HepG2 (cell line): ENCODE measurements around the gene B9D2. TPM values are rescaled to one million over a fixed set of nuclear protein-coding genes. Genes with fewer than 3 reads are reported as not detected.

Source experiments
- CBX1 ChIP-seq: IDR thresholded peaks from one replicate; pipeline ENCODE4 v1.6.1; 2016; ENCODE audit warnings: antibody characterized with exemption, low read depth
- CENPT ChIP-seq: sonication (generic); formaldehyde crosslinking; IDR thresholded peaks from 2 replicates; pipeline ENCODE4 v1.8.0; 2022; ENCODE audit warnings: low read depth, mild to moderate bottlenecking, moderate library complexity, missing genetic modification reagents
- FOXK2 ChIP-seq: fragments of 450-650 bp; IDR thresholded peaks from 2 replicates; pipeline ENCODE4 v1.6.1; 2016
- KLF13 ChIP-seq: sonication (generic); formaldehyde crosslinking; IDR thresholded peaks from 2 replicates; pipeline ENCODE4 v1.4.0; 2020; ENCODE audit warnings: mild to moderate bottlenecking, missing genetic modification reagents
- PAF1 ChIP-seq: IDR thresholded peaks from 2 replicates; pipeline ENCODE4 v1.6.1; 2016; ENCODE audit warnings: missing genetic modification reagents, missing compliant biosample characterization
- PAX8 ChIP-seq: sonication (generic); formaldehyde crosslinking; IDR thresholded peaks from 2 replicates; pipeline ENCODE4 v1.8.0; 2022; ENCODE audit warnings: mild to moderate bottlenecking, missing genetic modification reagents, borderline replicate concordance
- PCBP1 ChIP-seq: fragments of 200-400 bp; formaldehyde crosslinking; IDR thresholded peaks from 2 replicates; pipeline ENCODE4 v1.6.1; 2017; ENCODE audit warnings: mild to moderate bottlenecking, low read depth, low read length, borderline replicate concordance
- SMAD3 ChIP-seq: sonication (generic); formaldehyde crosslinking; IDR thresholded peaks from 2 replicates; pipeline ENCODE4 v1.4.0; 2020; ENCODE audit warnings: missing genetic modification reagents
- ZFP1 ChIP-seq: IDR thresholded peaks from 2 replicates; pipeline ENCODE4 v1.6.1; 2016
- ZNF549 ChIP-seq: sonication (generic); formaldehyde crosslinking; IDR thresholded peaks from 2 replicates; pipeline ENCODE4 v1.5.0; 2020; ENCODE audit warnings: missing genetic modification reagents
- ZNF569 ChIP-seq: sonication (generic); formaldehyde crosslinking; IDR thresholded peaks from 2 replicates; pipeline ENCODE4 v1.5.0; 2020; ENCODE audit warnings: mild to moderate bottlenecking, missing genetic modification reagents, moderate library complexity, borderline replicate concordance
- ZNF607 ChIP-seq: sonication (generic); formaldehyde crosslinking; IDR thresholded peaks from 2 replicates; pipeline ENCODE4 v1.5.1; 2020; ENCODE audit warnings: missing genetic modification reagents, mild to moderate bottlenecking, borderline replicate concordance
- ZNF768 ChIP-seq: sonication (generic); formaldehyde crosslinking; IDR thresholded peaks from 2 replicates; pipeline ENCODE4 v1.4.0; 2020; ENCODE audit warnings: missing genetic modification reagents
- ZNF850 ChIP-seq: sonication (generic); formaldehyde crosslinking; conservative IDR thresholded peaks from 2 replicates; pipeline ENCODE4 v1.9.0; 2021; ENCODE audit warnings: mild to moderate bottlenecking, missing genetic modification reagents
- polyA plus RNA-seq, 8 experiments: library from polyadenylated mRNA; depleted of rRNA in 3 of 8; stranded (reverse) in 7 of 8; unstranded in 1 of 8; fragments of >200 nt; fragmentation: Illumina TruSeq in 4 of 8; extraction: Trizol in 4 of 8; gene quantifications; 2 replicates each; pipeline versions ENCODE4 v1.2.1 to v1.2.3, GENCODE V29; 2011 to 2016; ENCODE audit warnings: low read depth in 4 of 8, missing spikeins in 1 of 8, mixed read lengths in 1 of 8; ENCODE audit not compliant: insufficient read depth in 1 of 8
- total RNA-seq, 5 experiments: library from RNA; depleted of rRNA; stranded (reverse); fragments of >200 nt; fragmentation: Illumina TruSeq; extraction: Trizol; gene quantifications; 2 replicates each; pipeline ENCODE4 v1.2.3, GENCODE V29; 2016; ENCODE audit warnings: low read depth in 1 of 5
- TF ChIP-seq, protein P1 (sequence below): sonication (generic); formaldehyde crosslinking; IDR thresholded peaks from 2 replicates; pipeline ENCODE4 v1.5.1; 2020; ENCODE audit warnings: missing genetic modification reagents, mild to moderate bottlenecking, borderline replicate concordance
- TF ChIP-seq, protein P2 (sequence below): sonication (generic); formaldehyde crosslinking; IDR thresholded peaks from 2 replicates; pipeline ENCODE4 v1.5.0; 2020; ENCODE audit warnings: missing genetic modification reagents
- TF ChIP-seq, protein P3 (sequence below): sonication (generic); formaldehyde crosslinking; IDR thresholded peaks from 2 replicates; pipeline ENCODE4 v1.5.0; 2020; ENCODE audit warnings: mild to moderate bottlenecking, missing genetic modification reagents
- TF ChIP-seq, protein P4 (sequence below): sonication (generic); formaldehyde crosslinking; IDR thresholded peaks from 2 replicates; pipeline ENCODE4 v1.8.0; 2022; ENCODE audit warnings: mild to moderate bottlenecking, missing genetic modification reagents, moderate library complexity
- TF ChIP-seq, protein P5 (sequence below): IDR thresholded peaks from 2 replicates; pipeline ENCODE4 v1.6.1; 2012; ENCODE audit warnings: low read depth, low read length, improper control_type of control experiment

B9D2 gene
- total and polyA plus RNA-seq, 2 of the 13 experiments (the other 11 are each of a cell fraction or from before 2014, with no cell fraction given) = 3.1 to 4.4 TPM

DNA sequence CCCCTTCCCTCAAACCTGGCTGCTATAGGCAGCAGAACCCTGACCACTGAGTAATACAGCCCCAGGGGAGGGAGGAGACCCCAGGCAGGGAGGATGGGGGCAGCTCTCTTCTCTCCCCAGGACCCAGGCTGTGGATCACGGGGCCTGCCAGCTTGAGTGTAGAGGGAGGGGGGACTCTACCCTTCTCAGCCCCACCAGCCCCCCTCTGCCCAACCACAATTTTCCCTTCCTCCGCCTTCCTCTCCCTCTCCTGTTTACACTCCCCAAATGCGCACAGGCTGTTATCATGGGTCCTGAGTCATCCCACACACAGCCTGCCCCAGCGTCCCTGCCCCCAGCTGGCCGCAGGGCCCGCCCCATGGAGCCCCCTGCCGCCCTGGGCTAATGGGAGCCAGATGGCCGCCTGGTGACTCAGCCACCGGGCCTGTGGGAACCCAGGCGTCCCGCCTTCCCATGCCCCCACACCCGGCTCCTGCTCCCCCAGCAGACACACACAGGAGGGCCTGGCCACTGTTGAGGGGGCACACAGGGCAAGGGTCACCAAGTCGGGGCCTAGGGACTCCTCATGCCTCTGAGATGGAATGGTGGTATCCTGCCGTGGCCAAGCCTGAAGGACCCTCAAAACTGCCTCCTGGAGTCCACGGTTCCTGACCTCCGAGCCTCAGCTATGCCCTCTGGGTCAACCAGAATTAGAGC is 40.4 kb downstream of the B9D2 start (continued):
- TF ChIP-seq SMAD3 (CRISPR knock-in tag) (no peak), ZNF850 (no peak), PAX8 (no peak), ZNF569 (CRISPR knock-in tag) (no peak), ZFP1 (CRISPR knock-in tag) (no peak), CENPT (no peak), KLF13 (CRISPR knock-in tag) (no peak), ZNF768 (CRISPR knock-in tag) (no peak), ZNF549 (CRISPR knock-in tag) (no peak), ZNF607 (CRISPR knock-in tag) (no peak), FOXK2 (peak; percentile 80; the same call in 1 of the 2 replicates), PCBP1 (no peak), PAF1 (CRISPR knock-in tag) (peak; percentile 78; the same call in 1 of the 2 replicates), CBX1 (peak; percentile 39)
- TF ChIP-seq, protein P1, sequence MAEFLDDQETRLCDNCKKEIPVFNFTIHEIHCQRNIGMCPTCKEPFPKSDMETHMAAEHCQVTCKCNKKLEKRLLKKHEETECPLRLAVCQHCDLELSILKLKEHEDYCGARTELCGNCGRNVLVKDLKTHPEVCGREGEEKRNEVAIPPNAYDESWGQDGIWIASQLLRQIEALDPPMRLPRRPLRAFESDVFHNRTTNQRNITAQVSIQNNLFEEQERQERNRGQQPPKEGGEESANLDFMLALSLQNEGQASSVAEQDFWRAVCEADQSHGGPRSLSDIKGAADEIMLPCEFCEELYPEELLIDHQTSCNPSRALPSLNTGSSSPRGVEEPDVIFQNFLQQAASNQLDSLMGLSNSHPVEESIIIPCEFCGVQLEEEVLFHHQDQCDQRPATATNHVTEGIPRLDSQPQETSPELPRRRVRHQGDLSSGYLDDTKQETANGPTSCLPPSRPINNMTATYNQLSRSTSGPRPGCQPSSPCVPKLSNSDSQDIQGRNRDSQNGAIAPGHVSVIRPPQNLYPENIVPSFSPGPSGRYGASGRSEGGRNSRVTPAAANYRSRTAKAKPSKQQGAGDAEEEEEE (CRISPR knock-in tag) = no peak
- TF ChIP-seq, protein P2, sequence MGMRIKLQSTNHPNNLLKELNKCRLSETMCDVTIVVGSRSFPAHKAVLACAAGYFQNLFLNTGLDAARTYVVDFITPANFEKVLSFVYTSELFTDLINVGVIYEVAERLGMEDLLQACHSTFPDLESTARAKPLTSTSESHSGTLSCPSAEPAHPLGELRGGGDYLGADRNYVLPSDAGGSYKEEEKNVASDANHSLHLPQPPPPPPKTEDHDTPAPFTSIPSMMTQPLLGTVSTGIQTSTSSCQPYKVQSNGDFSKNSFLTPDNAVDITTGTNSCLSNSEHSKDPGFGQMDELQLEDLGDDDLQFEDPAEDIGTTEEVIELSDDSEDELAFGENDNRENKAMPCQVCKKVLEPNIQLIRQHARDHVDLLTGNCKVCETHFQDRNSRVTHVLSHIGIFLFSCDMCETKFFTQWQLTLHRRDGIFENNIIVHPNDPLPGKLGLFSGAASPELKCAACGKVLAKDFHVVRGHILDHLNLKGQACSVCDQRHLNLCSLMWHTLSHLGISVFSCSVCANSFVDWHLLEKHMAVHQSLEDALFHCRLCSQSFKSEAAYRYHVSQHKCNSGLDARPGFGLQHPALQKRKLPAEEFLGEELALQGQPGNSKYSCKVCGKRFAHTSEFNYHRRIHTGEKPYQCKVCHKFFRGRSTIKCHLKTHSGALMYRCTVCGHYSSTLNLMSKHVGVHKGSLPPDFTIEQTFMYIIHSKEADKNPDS (CRISPR knock-in tag) = no peak
- TF ChIP-seq, protein P3, sequence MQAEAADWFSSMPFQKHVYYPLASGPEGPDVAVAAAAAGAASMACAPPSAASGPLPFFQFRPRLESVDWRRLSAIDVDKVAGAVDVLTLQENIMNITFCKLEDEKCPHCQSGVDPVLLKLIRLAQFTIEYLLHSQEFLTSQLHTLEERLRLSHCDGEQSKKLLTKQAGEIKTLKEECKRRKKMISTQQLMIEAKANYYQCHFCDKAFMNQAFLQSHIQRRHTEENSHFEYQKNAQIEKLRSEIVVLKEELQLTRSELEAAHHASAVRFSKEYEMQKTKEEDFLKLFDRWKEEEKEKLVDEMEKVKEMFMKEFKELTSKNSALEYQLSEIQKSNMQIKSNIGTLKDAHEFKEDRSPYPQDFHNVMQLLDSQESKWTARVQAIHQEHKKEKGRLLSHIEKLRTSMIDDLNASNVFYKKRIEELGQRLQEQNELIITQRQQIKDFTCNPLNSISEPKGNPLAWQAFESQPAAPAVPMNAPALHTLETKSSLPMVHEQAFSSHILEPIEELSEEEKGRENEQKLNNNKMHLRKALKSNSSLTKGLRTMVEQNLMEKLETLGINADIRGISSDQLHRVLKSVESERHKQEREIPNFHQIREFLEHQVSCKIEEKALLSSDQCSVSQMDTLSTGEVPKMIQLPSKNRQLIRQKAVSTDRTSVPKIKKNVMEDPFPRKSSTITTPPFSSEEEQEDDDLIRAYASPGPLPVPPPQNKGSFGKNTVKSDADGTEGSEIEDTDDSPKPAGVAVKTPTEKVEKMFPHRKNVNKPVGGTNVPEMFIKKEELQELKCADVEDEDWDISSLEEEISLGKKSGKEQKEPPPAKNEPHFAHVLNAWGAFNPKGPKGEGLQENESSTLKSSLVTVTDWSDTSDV (CRISPR knock-in tag) = no peak
- TF ChIP-seq, protein P4, sequence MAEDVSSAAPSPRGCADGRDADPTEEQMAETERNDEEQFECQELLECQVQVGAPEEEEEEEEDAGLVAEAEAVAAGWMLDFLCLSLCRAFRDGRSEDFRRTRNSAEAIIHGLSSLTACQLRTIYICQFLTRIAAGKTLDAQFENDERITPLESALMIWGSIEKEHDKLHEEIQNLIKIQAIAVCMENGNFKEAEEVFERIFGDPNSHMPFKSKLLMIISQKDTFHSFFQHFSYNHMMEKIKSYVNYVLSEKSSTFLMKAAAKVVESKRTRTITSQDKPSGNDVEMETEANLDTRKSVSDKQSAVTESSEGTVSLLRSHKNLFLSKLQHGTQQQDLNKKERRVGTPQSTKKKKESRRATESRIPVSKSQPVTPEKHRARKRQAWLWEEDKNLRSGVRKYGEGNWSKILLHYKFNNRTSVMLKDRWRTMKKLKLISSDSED (CRISPR knock-in tag) = no peak
- TF ChIP-seq, protein P5, sequence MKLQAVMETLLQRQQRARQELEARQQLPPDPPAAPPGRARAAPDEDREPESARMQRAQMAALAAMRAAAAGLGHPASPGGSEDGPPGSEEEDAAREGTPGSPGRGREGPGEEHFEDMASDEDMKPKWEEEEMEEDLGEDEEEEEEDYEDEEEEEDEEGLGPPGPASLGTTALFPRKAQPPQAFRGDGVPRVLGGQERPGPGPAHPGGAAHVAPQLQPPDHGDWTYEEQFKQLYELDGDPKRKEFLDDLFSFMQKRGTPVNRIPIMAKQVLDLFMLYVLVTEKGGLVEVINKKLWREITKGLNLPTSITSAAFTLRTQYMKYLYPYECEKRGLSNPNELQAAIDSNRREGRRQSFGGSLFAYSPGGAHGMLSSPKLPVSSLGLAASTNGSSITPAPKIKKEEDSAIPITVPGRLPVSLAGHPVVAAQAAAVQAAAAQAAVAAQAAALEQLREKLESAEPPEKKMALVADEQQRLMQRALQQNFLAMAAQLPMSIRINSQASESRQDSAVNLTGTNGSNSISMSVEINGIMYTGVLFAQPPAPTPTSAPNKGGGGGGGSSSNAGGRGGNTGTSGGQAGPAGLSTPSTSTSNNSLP = no peak
